ENCODE measurements around the gene TSHZ1. TPM values are rescaled to one million over a fixed set of nuclear protein-coding genes. Genes with fewer than 3 reads are reported as not detected.

Gene TSHZ1
- total RNA-seq, 4 donors from 2014 or later = 10.4 to 18.1 (median 12.5) TPM

DNA sequence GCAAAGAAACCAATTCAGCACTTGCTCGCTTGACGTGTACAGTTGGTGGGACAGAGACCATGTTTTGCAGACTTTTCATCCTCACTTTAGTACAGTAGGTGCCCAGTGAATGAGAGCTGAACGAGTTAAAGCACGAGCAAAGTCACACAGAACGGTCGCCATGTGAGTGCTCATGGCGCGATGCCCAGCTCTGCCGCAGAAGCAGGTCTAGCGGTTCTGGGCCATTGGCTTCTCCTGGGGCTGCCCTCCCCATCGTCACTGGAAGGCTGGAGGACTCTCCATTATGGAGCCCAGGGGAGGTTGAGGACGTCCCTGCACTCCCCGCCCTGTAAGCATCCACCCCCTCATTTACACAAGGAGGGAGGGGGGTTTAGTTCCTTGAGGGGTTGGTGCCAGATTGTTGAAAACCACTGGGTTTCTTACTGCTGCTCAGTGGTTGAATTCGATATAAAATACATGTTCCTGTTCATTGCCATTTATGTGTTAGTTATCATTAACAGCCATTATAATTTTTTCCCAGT, 26.6 kb upstream of the TSHZ1 start:
- no peak for TF ChIP-seq CTCF (IDR thresholded peaks at IDR 0.05; ENCODE audit: low read depth)

- TF ChIP-seq CTCF (IDR thresholded peaks at IDR 0.05; ENCODE audit: low read depth) = no peak
Observed at GRCh38 chr18:75185460-75185859, 25.1 kb upstream of the TSHZ1 start.

DNA sequence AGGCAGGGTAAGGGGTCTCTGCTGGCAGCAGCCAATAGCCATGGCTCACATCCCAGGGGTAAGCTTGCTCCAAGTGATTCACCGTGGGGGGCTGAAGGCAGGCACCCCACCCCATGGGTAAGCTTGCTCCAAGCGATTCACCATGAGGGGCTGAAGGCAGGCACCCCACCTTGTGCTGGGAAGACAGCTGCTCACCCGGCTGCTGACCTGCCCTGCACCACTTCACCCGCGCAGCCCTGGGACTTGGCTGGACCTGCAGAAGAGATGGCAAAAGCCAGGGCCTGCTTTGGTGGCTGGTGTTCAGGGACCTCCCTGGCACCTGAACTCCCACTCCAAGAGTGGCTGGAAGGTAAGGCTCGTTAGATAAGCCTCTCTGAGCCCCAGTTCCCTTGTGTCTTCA, 20.9 kb upstream of the TSHZ1 start:
- TF ChIP-seq CTCF (IDR thresholded peaks at IDR 0.05; ENCODE audit: low read depth) = no peak

- no peak for TF ChIP-seq CTCF (IDR thresholded peaks at IDR 0.05; ENCODE audit: low read depth)
Observed at GRCh38 chr18:75192899-75193298, 17.7 kb upstream of the TSHZ1 start.

- no peak for TF ChIP-seq CTCF (IDR thresholded peaks at IDR 0.05; ENCODE audit: low read depth)
Observed at GRCh38 chr18:75198036-75198435, 12.6 kb upstream of the TSHZ1 start.

DNA sequence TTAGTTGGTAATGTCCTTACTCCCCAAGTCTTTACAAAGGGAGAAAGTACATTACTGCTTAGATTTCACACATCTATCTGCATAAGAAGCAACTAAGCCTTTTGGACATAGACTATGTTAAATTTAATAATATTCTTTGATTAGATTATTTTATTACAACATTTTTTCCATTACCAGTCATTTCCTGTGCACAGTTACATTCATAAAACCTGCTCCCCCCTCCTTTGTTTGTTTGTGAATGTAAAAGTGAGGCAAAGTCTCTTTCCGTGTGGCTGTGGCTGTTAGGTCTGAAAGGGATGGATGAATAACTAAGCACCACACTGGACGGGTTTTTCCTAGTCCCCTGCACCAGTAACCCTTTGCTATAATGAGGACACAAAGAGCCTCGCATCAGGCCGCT, 11.3 kb upstream of the TSHZ1 start:
- no peak for TF ChIP-seq CTCF (IDR thresholded peaks at IDR 0.05; ENCODE audit: low read depth)

GRCh38 chr18:75200071-75200470, 10.5 kb upstream of the TSHZ1 start:
- TF ChIP-seq CTCF (IDR thresholded peaks at IDR 0.05; ENCODE audit: low read depth) = no peak

Data from subcutaneous adipose tissue (tissue), 4 donors.